HG02852 (cell line): ENCODE measurements around the gene PAX2.

Source experiments
- ATAC-seq: cut with Tn5 transposase; IDR thresholded peaks from one replicate; pipeline ENCODE4 v1.9.1; 2021; ENCODE audit warnings: mild to moderate bottlenecking, moderate library complexity; ENCODE audit not compliant: unreplicated experiment

The PAX2 gene

DNA sequence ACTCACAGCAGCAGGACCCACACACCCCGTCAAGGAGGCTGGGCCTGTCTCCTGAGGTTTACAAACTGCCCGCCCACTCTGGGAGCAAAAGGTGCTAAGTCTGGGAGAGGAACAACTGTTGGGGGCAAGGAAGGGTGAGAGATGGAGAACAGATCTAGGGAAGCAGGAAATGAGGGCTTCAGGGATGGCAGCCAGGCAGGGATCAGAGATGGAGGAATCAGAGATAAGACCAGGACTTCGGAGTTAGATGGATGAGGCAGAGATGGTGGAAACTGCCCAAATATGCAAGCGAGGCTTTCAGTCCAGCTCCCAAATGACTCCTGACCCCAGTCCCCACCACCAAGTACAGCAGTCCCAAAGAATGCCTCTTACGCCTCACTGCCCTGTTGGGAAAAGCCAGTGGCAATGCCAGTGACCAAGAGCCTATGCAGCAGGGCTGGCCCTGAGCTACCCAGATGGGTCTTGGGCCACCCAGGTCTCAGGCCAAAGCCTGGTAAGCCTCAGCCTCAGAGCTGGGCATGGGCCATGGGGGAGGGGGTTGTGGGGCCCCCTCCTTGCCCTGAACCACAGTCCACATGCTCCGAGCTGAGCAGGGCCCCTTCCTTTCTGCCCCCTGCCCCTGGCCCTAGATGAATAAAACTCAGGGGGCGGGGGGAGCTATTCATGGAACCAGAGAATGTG lies 127.9 kb downstream of the PAX2 start:
- no peak for ATAC-seq

DNA sequence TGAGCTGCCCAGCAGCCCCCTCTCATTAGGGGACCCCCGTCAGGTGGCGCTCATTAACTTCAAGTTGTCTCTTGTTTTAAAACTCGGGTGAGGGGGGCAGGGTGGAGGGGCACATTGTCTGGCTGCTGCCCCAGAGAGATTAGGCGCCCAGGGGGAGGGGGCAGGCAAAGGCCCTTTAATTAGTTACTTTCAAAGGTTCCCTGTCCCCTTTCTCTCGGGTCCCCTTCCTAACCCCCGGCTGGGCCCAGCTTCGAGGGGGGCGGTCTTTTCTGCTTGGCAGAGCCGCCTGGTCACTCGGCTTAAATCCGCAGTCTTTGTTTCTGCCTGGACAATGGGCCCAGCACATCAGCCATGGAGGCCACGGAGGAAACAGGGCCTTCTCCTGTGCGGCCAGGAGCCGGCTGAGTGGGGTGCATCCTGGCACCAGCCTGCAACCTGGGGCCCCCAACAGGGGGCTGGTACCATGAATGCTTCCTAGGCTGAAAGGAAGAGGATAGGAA lies 128.5 kb downstream of the PAX2 start:
- ATAC-seq, result no peak

DNA sequence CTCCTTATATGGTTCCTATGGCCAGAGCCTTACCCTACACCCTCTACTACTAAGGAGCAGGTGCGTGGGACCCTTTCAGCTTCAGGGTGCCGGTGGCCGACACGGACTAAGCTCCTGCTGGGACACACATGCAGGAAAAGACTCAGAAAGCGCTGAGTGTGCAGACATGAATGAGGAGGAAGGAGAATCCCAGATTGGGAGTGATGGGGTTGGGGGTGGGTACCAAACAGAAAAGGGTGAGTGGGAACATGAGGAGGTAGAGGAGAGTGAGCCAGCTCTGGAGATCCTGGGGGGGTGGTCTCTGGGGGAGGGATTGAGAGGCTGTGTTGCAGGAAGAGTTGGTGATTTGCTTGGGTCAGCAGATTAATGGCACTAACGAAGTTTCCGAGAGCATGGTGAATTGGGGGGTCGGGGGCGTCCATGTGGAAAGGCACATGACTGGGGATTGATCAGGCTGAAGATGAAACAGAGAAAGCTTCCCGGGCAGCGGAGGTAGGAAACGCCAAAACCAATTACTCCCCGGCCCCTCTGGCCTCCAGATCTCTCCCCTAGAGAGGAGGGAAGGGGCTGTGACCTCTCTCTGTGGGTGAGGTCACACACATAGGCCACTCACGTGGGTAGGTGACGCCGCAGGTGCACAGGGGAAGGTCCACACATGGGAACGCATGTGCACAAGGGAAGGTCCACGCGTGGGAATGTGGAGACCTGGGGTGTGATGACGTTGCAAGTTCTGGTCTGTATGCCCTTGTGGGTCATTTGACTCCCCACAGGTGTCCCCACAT lies 129.5 kb downstream of the PAX2 start:
- ATAC-seq, result no peak

DNA sequence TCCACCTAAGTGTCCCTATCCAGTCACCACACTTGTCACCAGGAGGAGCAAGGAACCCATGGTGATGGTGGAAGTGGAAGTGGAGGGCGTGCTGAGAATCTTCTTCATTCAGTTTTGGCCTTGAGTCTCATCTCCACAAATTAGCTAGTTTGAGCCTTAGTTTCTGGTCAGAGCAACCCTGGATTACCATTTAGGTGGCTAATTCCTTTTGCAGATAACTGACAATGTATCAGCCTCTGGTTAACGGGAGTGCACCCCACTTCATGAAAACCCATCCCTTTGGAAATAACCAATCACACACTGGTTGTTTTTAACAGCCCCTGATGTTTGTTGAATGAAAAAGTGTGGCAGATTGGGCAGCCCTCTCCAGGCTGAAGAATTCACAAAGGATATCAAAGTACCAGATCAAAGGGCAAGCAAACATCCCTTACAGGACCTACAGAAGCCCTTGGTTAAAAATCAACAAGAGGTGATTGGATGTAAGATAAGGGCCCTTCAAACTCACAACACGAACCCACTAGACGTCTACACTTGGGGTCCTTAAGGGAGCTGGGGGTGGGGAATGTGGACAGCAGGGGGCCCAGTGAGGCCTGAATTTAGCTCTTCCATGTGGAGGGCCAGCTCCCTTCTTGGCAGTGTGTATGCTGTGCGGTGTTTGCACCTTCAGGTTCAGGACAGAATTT lies 130.2 kb downstream of the PAX2 start:
- ATAC-seq, result no peak

DNA sequence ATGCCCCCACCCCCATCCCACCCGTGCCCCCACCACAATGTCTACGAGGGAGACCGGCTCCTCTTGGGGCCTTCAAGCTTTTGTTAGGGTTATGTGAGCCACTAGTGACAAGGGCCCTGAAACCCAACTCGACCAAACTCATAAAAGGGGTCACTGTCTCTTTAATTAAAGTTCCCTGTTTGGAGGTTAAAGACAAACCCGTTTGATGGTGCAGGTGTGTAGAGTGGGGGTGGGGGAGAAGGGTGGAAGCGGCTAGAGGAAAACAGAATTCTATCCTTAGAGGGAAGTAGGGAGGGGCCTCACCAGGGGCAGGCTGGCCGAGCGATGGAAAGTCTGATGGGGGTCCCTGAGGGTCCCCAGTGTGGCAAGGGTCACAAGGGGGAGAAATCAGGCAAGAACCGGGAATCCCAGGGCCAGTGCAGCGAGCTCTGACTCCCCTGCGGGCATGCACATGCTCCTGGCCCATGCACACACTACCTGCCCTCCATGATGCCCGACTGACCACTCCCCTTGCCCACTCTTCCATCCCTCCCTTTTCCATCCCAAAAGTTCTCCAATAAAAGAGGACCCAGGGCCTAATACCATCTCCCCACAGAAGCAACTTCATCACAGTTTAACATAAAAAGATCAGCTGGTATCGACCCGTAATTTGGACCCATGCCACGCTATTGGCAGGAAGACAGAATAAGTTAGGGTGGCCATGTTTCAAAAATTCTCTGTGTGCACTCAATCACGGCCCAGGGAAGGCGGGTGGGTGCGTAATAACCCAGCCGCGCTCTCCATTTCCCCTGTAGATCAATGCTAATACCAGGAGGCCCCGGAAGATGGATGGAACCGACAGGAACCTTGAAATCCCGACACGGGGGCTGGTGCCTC lies 131.4 kb downstream of the PAX2 start:
- ATAC-seq, result no peak

DNA sequence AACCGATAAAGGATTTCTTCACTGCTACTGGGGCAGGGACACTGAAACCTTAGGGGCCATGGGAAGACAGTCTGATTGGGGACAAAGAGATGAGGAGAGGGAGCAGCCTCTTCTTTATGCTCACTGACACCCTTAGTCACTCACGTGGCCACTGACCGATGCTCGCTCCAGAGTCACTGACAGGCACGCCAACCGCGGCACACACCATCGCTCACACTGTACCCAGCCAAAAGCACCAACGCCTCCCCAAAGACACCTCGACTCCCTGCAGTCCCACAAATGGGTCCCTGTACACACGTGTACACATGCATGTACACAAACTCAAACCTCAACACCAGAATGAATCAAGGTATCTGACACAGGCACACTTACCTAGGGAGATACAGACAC lies 132.1 kb downstream of the PAX2 start:
- ATAC-seq, result no peak

DNA sequence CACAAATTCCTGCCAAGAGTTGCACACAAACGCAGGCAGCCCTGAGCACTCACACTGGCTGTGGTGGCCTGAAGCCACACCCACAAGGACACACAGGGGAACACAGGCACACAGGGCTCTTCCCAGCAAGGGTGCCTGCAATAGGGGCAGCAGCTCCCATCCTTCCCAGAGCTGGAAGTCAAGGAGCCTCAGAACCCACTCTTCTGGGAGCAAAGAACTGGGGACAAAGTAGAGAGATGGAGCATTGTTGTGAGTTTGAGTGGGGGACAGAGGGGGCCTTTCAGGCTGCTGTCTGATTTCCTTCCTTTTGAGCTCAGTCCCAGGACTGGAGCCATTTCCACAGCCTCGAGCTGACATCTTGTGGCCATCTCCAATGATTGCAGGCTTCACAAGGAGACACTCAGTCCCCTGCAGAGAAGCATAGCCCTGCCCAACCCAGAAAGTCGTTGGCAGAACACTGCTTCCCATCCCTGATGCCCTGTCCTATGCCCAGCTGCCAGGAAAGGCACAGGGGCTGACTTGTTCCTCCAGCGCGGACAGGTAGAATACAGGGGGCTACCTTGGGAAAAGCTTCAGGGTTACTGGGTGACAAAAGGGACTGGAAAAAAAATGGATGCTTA lies 133.0 kb downstream of the PAX2 start:
- ATAC-seq, result no peak
